Measurements from ENCODE around the gene CFAP74. TPM values are rescaled to one million over a fixed set of nuclear protein-coding genes. Genes with fewer than 3 reads are reported as not detected.

CFAP74 gene
- total and polyA plus RNA-seq, 2 of the 4 experiments (the other 2 are of a cell fraction): not detected

GRCh38 chr1:1872329-1872994, 131.1 kb downstream of the CFAP74 start:
- H4K20me1 ChIP-seq (ENCODE audit: insufficient read depth, low read length): peaks cover 100% of the 10 kb centered on the region

More at GRCh38 chr1:1872329-1872994, 131.1 kb downstream of the CFAP74 start:
- DNase-seq (no peak), ATAC-seq (ENCODE audit: low read depth) (no peak)
- no peak overlapping the region for H3K4me3 ChIP-seq (ENCODE audit: insufficient read depth, low read depth, low read length)
- H4K5ac ChIP-seq (ENCODE audit: low read depth, low read length): no peak overlapping the region
- ChIA-PET POLR2A (ENCODE audit: unreplicated experiment) (no interaction called here), CTCF (no interaction called here)
- peaks cover 0 to 62% of the 10 kb centered on the region in 2 experiments; a peak in 2 of 4 replicates for H3K79me1 ChIP-seq (ENCODE audit: low read depth in 1 of 2, low read length in 2 of 2)
- H3K36me3 ChIP-seq (ENCODE audit: control insufficient read depth, insufficient read depth, low read length): peaks cover 23% of the 10 kb centered on the region
- in situ Hi-C loops (cut with MboI; ENCODE audit: low sequenced_read_pairs) (no loop called here), dilution Hi-C loops (cut with HindIII; ENCODE audit: low sequenced_read_pairs, unreplicated experiment) (no loop called here), intact Hi-C loops (cut with micrococcal nuclease) (no loop called here)
- H2AFZ ChIP-seq (replicated peaks; ENCODE audit: low read length, poor library complexity): peak overlapping the region; percentile 0
- peaks cover 56% of the 10 kb centered on the region for H3K9me1 ChIP-seq (ENCODE audit: insufficient read depth, low read length)
- peaks cover 18% of the 10 kb centered on the region for H3K4me1 ChIP-seq (ENCODE audit: control insufficient read depth, insufficient read depth, low read length)
- H2BK5ac ChIP-seq (ENCODE audit: low read depth, low read length, poor library complexity, severe bottlenecking): no peak overlapping the region
- H3K14ac ChIP-seq (replicated peaks; ENCODE audit: low read depth, low read length): no peak overlapping the region
- no peak overlapping the region for H3K9ac ChIP-seq (ENCODE audit: low read depth, low read length)
- H4K8ac ChIP-seq (ENCODE audit: low read depth in 2 of 2, low read length in 2 of 2): no peak overlapping the region
- WGBS, 2 experiments (ENCODE audit: extremely low coverage in 2 of 2, insufficient read length in 1 of 2): 100% methylated on average over 5 of the region's 11 CpGs; no CpG with 5 or more reads in 1 of the 2 experiments
- no peaks in the 10 kb centered on the region for H3K9me3 ChIP-seq (ENCODE audit: control insufficient read depth, insufficient read depth, low read length)
- H3K4ac ChIP-seq (ENCODE audit: low read depth, low read length): no peak overlapping the region
- H2AK5ac ChIP-seq (ENCODE audit: low read depth, low read length): no peak overlapping the region
- H2BK15ac ChIP-seq (ENCODE audit: low read depth, low read length): no peak overlapping the region
- no peak overlapping the region for H2AK9ac ChIP-seq (replicated peaks; ENCODE audit: low read depth, low read length, poor library complexity)
- no peak overlapping the region for H3K18ac ChIP-seq (ENCODE audit: low read depth, low read length)
- no peak overlapping the region for H3K4me2 ChIP-seq (ENCODE audit: low read depth, low read length)
- no peak overlapping the region for H2BK20ac ChIP-seq (ENCODE audit: low read depth, low read length)
- no TSS peak for BruUV-seq (replicated peaks)
- TF ChIP-seq SMC3 (IDR thresholded peaks at IDR 0.05; ENCODE audit: low read depth, low read length) (no peak), RFX5 (IDR thresholded peaks at IDR 0.05; ENCODE audit: low read depth, low read length) (no peak), MXI1 (IDR thresholded peaks at IDR 0.05; ENCODE audit: borderline replicate concordance, low read depth, low read length) (no peak), NFE2L2 (IDR thresholded peaks at IDR 0.05; ENCODE audit: low read depth, low read length) (no peak), ELK1 (IDR thresholded peaks at IDR 0.05; ENCODE audit: borderline replicate concordance, low read depth, low read length) (no peak), BHLHE40 (IDR thresholded peaks at IDR 0.05; ENCODE audit: low read depth, low read length) (no peak)
- H2BK120ac ChIP-seq (ENCODE audit: low read depth, low read length): no peak overlapping the region
- no peaks in the 10 kb centered on the region for H3K27me3 ChIP-seq (ENCODE audit: control insufficient read depth, insufficient read depth, low read length)
- no peak overlapping the region for H3K27ac ChIP-seq (ENCODE audit: insufficient read depth, low read length)
- no peak overlapping the region for H4K91ac ChIP-seq (ENCODE audit: insufficient read depth, low read depth, low read length)
- H3K23ac ChIP-seq (ENCODE audit: low read depth, low read length): 0 out of 2 replicates have a peak overlapping the region, but pooled peaks have one; percentile 21
- H3K56ac ChIP-seq (ENCODE audit: extremely low read depth, insufficient read depth, low read length): no peak overlapping the region

Other genes starting within 250 kb of the CFAP74 start
- 12.5 and 13.6 TPM in 2 replicates for gene NADK, start 225.3 kb downstream of the CFAP74 start, total RNA-seq (2012; rRNA removed)
- 56.1 and 57.5 TPM in 2 replicates for gene NADK, start 225.3 kb downstream of the CFAP74 start, polyA plus RNA-seq (2012; rRNA removed)
- gene GNB1, start 112.7 kb downstream of the CFAP74 start, total RNA-seq (2012; rRNA removed): 73.5 and 74.7 TPM in 2 replicates
- 366 and 371 TPM in 2 replicates for gene GNB1, start 112.7 kb downstream of the CFAP74 start, polyA plus RNA-seq (2012; rRNA removed)
- not detected in 2 replicates for gene CALML6, start 88.5 kb downstream of the CFAP74 start, total RNA-seq (2012; rRNA removed)
- gene CALML6, start 88.5 kb downstream of the CFAP74 start, polyA plus RNA-seq (2012; rRNA removed): 0.52 and 0.91 TPM in 2 replicates
- 0.28 and 0.54 TPM in 2 replicates for gene TMEM52, start 84.5 kb downstream of the CFAP74 start, total RNA-seq (2012; rRNA removed)
- 1.3 and 1.9 TPM in 2 replicates for gene TMEM52, start 84.5 kb downstream of the CFAP74 start, polyA plus RNA-seq (2012; rRNA removed)
- gene GABRD, start 15.6 kb upstream of the CFAP74 start, total RNA-seq (2012; rRNA removed): not detected in 2 replicates
- gene GABRD, start 15.6 kb upstream of the CFAP74 start, polyA plus RNA-seq (2012; rRNA removed): not detected in 2 replicates
- gene PRKCZ, start 46.6 kb upstream of the CFAP74 start, total RNA-seq (2012; rRNA removed): 2.0 and 2.8 TPM in 2 replicates
- gene PRKCZ, start 46.6 kb upstream of the CFAP74 start, polyA plus RNA-seq (2012; rRNA removed): 3.5 and 4.4 TPM in 2 replicates
- gene FAAP20, start 191.0 kb upstream of the CFAP74 start, total RNA-seq (2012; rRNA removed): 6.5 and 7.5 TPM in 2 replicates
- 31.5 and 36.8 TPM in 2 replicates for gene FAAP20, start 191.0 kb upstream of the CFAP74 start, polyA plus RNA-seq (2012; rRNA removed)
- 2.3 and 3.9 TPM in 2 replicates for gene SKI, start 224.5 kb upstream of the CFAP74 start, total RNA-seq (2012; rRNA removed)
- 20.1 and 20.8 TPM in 2 replicates for gene SKI, start 224.5 kb upstream of the CFAP74 start, polyA plus RNA-seq (2012; rRNA removed)